HG02763 (cell line): Measurements from ENCODE around the gene EWSR1.
"Not testable (repeated sequence)": the region's sequence is repeated elsewhere in the genome, so short reads cannot be mapped to it uniquely, and the experiment has no call there.

Experiments used
- ATAC-seq: cut with Tn5 transposase; IDR thresholded peaks from one replicate; pipeline ENCODE4 v1.9.1; 2021; ENCODE audit warnings: mild to moderate bottlenecking, moderate library complexity; ENCODE audit not compliant: unreplicated experiment

The EWSR1 gene

GRCh38 chr22:29334696-29335344 is 66.8 kb downstream of the EWSR1 start:
- ATAC-seq = no peak

- ATAC-seq = no peak
These were observed 67.6 kb downstream of the EWSR1 start for GRCh38 chr22:29335656-29336055.

GRCh38 chr22:29336751-29337490 is 68.9 kb downstream of the EWSR1 start:
- ATAC-seq = no peak

GRCh38 chr22:29337631-29338284 is 69.7 kb downstream of the EWSR1 start:
- no peak for ATAC-seq

- no peak for ATAC-seq
These were observed 70.3 kb downstream of the EWSR1 start for GRCh38 chr22:29338398-29338797.

DNA sequence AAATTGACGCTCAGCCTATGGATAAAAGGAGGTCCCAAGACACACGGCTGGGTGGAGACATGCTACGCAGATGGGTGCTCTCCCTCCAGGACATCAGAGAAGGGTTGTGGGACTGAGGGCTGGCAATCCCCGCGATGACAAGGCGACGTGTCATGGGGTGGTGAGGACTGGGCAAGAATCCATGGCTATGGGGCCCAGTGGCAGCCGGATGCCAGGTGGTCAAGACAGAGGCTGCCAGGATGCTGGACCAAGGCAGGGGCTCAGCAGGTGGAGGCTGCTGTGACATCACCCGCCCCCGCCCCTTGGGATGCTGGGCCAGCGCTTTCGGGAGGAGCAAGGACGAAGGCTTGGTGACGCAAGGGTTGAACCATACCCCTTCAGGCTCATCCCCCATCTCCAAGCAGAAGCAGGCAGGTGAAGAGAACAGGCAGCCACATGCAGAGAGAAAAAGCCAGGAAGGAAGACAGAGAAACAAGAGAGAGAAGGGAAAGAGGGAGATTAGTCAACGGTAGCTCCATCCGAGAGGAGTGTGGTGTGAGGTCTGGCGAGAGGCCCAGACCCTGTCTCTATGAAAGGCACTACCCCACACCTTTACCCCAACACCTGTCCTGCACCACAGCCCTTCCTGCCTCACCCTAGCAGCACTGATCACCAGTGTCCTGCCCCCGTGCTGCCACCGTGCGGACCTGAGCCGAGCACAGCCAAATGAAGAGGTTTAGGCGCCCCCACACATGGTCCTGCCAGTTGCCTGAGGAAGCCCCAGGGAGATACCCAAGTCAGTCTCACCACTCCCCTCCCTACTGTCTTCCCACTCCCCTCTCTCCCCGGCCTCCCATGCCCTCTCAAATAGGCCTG is 71.5 kb downstream of the EWSR1 start:
- no peak for ATAC-seq

- ATAC-seq = no peak
These were observed 72.5 kb downstream of the EWSR1 start for GRCh38 chr22:29340566-29340965.

DNA sequence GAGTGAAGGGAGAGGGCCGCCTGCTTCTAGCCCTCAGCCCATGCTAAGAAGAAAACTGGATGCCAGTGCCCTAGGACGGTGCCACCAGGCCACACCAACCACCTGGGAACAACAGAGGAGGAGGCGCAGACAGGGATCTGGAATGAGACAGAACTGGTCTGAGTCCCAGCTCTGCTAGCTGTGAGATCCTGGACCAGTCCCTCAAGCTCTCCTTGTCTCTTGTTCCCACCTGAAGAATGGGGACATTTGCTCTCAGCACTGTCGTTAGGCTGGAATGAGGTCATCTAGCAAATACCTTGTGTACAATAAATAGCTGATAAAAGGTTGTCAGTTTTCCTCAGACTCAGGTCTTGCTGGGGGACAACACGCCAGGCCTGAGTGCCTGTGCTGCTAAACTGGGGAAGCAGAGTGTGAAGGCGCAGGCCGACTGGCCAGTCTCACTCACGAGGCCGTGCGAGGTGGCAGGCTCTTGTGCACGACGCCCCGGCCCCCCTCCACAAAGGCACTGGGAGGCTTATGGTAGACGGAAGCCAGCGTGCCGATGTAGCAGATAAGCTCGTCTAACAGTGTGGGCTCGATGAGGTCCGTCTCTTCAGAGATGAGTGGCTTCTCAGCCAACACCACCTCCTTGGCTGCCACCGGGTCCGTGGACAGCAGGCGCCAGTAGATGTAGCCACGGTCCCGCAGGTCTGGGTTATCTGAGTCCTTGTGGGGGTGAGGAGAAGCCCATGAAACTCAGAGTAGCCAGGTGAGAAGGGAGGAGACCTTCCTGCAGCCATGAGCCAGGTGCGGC is 73.2 kb downstream of the EWSR1 start:
- no peak for ATAC-seq

DNA sequence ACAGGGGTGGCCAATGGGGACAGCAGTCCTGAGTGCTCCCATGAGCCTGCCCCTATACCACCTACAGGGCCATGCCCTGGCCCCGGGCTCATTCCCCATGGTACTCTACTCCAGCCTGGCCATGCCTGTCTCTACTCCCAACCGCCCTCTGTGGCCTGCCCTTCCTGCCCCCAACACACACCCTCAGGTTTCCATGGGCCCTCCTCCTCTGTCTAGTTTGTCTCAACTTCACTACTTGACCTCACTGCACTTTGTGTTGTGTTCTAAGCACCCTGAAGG is 73.7 kb downstream of the EWSR1 start:
- no peak for ATAC-seq

GRCh38 chr22:29342177-29342576 is 74.1 kb downstream of the EWSR1 start:
- no peak for ATAC-seq

DNA sequence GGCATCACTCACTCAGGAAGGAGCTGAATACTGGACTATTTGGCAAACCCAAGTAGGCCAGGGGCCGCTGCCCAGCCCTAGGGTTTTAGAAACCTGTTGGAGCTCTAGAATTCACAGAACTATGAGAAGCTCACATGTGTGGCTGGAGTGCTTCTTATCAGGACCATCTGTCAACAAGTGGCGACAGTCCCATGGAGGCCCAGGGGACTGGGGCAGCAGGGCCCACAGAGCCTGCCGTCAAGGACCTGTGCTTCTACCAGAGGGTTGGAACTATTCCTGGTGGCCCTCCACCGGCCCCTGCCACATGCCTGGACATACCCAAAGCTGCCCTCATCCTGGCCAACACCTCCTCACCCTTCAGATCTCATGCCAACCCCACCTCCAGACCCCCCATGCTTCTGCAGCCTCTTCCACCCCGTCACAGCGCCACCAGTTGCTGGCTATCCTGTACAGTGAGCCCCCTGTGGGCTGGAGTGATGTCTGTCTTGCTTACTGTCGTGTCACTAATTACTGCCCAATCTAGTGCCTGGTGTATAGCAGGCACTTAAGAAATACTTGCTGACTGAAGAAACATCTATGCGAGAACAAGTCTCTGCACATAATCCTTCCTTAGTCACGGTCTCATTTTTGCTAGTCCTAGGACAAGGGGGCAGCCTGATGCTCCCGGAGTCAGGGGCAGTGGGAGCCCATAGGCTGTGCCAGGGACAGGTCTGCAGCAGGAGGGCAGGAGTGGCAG is 74.7 kb downstream of the EWSR1 start:
- no peak for ATAC-seq

DNA sequence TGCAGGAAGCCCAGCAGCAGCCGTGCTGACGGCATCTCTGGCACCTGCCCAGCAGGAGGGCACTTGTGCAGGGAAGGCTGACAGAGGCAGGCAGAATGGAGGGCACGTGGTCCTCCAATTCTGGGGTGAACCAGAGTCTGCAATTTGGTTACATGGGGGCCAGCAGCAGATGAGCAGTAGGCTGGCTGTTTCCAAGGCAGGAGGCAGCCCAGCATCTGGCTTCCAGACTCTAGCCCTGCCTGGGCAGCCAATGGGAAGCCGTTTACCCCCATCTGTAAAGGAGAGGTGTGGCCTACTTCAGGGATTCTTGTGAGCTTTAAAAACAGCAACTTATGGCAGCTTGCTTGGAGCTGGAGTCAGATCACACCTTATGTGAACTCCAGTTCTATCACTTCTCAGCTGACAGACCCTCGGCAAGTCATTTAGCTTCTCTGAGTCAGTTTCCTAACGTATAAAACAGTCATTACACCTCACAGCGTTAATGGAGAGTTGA is 75.3 kb downstream of the EWSR1 start:
- ATAC-seq = no peak

DNA sequence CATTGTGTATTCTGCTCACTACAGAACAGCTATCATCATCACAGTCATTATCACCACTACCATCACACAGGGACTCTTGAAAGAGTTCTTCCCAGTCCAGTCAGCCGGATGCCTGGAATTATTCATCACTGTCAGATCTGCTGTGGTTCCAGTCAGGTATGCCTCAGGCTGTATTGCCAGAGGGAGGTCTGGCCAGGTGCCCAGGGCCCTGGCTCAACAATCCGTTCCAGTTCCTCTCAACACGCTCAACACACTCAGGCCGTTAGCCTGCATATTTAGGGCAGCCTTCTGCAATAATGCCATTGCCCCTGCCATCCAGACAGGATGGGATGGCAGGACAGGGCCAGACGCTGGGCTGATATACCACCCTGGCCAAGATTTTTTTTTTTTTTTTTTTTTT is 76.1 kb downstream of the EWSR1 start:
- no peak for ATAC-seq

GRCh38 chr22:29344889-29345288 is 76.8 kb downstream of the EWSR1 start:
- ATAC-seq = not testable (repeated sequence)

GRCh38 chr22:29345932-29346331 is 77.9 kb downstream of the EWSR1 start:
- no peak for ATAC-seq

DNA sequence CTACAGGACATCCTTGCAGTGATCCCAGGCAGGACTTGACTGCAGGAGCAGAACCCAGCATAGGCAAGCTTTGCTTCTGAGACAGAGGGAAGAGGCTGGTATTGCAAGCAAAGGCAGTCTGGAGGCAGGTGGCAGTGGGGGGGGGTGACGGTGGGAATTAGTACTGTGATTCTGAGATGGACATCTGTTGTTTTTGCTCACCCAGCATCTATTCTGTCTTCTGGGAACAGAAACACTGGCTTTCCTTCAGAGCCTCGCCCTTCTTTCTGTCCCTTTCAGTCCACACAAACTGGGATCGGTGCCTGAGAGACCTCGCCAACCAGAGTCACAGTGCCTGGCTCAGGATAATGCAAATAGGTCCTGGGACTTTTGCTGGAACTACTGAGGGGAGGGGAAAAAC is 78.6 kb downstream of the EWSR1 start:
- no peak for ATAC-seq

DNA sequence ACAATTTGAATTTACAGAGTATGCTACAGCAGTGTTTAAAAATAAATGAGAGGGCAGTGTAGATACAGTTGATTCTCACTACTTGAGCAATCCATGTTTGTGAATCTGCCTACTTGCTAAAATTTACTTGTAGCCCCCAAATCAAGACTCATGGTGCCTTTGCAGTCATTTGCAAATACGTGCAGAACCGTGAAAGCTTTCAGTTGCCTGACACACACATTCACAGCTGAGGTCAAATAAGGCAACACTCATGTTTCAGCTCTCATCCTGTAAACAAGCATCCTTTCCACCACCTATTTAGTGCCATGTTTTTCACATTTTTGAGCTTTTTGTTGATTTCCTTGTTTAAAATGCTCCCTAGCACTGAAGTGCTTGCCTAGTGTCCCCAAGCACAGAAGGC is 80.0 kb downstream of the EWSR1 start:
- ATAC-seq = no peak

GRCh38 chr22:29348956-29349355 is 80.9 kb downstream of the EWSR1 start:
- ATAC-seq = no peak
